ENCODE measurements around the gene TPMT.
"Not testable (repeated sequence)": the region's sequence is repeated elsewhere in the genome, so short reads cannot be mapped to it uniquely, and the experiment has no call there.

Gene TPMT

DNA sequence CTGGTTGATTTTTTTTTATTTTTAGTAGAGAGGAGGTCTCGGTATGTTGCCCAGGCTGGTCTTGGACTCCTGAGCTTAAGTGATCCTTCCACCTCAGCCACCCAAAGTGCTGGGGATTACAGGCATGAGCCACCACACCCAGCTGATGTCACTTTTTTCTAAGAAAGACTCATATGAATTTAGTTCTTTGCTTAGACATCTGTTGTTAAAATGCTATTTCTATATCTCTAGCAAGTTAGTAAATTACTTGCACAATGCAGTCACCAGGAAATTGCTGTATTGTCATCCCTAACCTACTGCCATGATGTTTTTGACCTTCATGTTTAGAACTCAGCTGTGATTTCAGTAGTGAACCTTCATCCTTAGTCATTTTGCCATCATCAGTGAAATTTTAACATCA lies 6.0 kb upstream of the TPMT start:
- FAIRE-seq: peak; percentile 55
- DNase-seq (ENCODE audit: insufficient read length, low spot score): no peak

- peak; percentile 65 for FAIRE-seq
Observed at GRCh38 chr6:18155864-18156421, 1.1 kb upstream of the TPMT start.

DNA sequence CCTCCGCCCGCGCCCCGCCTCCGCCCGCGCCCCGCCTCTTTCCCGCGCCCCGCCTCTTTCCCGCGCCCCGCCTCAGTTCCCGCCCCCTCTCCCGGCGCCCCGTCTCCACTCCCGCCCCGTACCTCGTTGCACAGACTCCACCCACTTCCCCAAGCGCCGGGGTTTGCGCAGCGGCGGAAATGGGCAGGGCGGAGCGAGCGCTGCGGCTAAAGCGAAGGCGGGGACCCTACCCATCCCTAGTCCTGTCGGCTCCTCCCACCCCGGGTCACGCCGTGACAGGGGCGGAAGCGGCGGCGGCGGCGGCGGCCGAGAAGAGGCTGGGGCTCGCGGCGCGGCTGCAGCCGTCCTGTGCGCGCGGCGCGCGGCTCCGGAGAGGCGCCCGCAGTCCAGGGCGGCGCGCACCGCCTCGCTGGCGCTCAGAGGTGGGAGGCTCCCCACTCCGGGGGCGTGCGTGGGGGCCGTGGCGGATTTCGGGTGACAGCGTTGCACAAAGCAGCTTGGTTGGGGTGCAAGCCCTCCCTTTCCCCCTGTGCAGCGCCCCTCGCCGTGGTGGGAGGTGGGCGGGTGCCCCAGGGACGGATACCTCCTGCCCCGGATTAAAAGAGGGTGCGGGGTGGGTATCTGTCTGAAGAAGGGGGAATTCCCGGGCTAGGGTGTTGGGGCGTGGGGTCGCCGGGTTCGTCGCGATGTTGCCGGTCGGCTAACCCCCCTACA lies 430 bp upstream of the TPMT start, which contains the start of gene KDM1B:
Gene KDM1B, plus strand, starts transcription at position 273 of the 714 bp plus-strand sequence. CDS start 4,474 bp downstream, outside the sequence.
- FAIRE-seq (no peak), DNase-seq (ENCODE audit: insufficient read length, low spot score) (peak; percentile 98)

More at GRCh38 chr6:18155864-18156421, 1.1 kb upstream of the TPMT start:
- DNase-seq (ENCODE audit: insufficient read length, low spot score): peak; percentile 67

DNA sequence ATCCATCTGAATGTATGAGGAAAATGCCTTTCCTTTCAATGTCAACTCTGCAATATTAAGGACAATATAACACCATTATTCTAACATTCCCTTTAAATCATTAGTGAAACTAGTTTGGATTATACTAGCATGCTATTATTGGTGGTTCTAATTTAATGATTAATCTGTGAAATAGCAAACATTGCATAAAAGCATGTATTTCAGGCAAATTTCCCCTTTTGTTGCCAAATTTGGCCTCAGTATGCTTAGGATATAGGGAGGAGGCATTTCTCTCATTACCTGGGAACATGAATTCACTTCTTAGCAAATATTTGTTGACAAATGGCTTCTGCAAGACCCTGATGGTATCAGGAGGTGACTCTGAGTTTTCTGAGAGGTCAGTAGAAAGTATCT lies 1.6 kb downstream of the TPMT start:
- FAIRE-seq (no peak), DNase-seq (ENCODE audit: insufficient read length, low spot score) (no peak)

DNA sequence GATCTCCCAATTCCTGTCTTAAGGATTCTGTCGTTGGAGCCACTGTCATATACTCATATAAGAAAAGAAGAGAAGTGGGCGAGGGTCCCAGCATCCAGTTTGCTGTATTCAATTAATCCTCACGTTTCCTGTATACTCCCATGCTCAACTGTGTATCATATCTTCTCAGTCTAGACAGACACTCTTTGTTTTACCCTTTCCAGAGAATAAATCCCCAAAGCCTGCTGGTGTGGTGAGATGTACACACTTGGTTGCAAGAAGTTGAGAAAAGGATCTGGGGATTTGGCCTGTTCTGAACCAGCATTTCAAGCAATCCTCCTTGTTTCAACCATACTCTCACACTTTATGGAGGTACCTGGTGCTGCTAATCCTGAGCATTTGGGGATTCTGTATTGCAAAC lies 3.1 kb downstream of the TPMT start:
- FAIRE-seq (no peak), DNase-seq (ENCODE audit: insufficient read length, low spot score) (no peak)

- FAIRE-seq: not testable (repeated sequence)
Observed at GRCh38 chr6:18151391-18151790, 3.5 kb downstream of the TPMT start.

DNA sequence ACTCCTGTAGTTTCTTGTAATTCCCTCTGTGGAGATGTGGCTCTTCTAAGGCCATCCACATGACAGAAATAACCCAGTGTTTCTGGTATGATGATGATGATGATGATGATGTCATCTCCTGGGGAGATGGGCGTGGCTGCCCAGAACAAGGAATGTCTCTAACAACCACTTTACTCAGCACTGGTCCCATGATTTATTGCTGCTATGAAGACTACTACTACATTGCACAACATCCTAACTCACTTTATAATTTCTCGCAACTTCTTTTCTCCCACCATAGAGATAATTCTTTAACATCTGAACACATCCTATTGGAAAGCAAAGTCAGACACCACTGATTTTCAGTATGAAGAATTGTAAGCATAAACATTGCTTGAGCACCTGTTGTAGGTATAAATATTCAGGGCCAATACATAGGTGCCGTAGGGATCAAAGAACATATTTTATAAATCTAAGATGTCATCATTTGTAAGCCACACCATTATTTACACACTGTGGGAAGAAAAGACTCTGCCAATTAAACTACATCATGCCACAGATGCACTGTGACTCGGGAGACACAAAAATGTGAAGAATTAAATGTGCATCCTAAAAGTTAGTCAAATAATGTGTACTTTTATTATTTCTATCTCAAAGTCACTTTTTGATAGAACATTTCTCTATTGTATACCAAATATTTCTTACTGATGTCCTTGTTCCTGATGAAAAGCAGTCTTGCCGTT lies 6.4 kb downstream of the TPMT start:
- FAIRE-seq (peak; percentile 51), DNase-seq (ENCODE audit: insufficient read length, low spot score) (peak; percentile 67)

More at GRCh38 chr6:18151391-18151790, 3.5 kb downstream of the TPMT start:
- DNase-seq (ENCODE audit: insufficient read length, low spot score): not testable (repeated sequence)

DNA sequence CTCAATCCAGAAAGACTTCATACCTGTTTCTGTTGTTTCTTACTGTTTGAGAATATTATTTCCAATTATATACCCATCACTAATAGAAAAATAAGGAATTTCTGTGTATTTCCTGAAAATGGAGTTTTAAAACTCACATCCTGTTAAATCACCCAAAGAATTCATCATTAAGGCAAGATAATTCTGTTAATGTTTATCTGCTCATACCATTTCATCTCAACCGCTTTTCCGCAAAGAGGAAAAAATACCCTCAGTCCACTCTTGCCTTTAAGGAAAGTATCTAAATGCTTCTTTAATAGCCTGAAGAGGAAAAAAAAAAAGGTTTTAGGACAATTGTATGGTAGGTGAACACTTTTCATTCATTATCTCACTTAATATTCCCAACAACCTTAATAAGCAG lies 7.3 kb downstream of the TPMT start:
- no peak for FAIRE-seq
- no peak for DNase-seq (ENCODE audit: insufficient read length, low spot score)

- no peak for FAIRE-seq
- DNase-seq (ENCODE audit: insufficient read length, low spot score): no peak
Observed at GRCh38 chr6:18147160-18147559, 7.7 kb downstream of the TPMT start.

GRCh38 chr6:18142591-18142861 lies 12.4 kb downstream of the TPMT start:
- DNase-seq (ENCODE audit: insufficient read length, low spot score) (no peak), FAIRE-seq (no peak)

DNA sequence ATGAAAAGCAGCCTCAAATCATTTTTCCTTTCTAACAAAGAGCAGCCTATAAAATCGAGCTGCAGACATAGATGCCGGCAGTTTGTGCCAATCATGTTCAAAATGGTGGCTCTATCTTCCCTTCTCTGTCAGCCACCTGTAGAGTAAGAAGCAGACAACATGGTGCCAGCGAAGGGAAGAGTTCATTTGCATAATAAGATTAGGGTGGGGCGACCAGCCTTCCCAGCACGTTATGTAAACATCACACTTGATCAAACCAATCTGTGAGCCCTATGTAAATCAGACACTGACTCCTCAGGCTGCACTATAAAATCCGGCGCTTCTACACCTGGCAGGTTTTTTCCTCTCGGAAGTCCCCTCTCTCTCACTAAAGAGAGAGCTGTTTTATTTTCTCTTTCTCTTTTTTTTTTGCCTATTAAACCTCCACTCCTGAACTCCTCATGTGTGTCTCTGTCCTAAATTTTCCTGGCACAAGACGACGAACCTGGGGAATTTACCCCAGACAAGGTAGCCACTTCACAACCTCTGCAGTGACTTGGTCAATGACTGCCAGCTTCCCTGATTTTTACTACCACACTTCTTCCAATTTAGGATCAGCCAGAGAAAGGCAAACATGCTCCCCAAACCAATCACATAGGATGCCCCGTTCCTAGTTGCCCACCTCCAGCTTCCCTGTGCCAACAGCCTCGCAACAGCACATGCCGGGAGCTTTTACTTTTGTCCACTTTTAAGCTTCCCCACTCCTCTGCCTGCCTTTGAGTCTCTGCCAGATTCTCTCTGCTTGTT lies 12.9 kb downstream of the TPMT start:
- no peak for FAIRE-seq

DNA sequence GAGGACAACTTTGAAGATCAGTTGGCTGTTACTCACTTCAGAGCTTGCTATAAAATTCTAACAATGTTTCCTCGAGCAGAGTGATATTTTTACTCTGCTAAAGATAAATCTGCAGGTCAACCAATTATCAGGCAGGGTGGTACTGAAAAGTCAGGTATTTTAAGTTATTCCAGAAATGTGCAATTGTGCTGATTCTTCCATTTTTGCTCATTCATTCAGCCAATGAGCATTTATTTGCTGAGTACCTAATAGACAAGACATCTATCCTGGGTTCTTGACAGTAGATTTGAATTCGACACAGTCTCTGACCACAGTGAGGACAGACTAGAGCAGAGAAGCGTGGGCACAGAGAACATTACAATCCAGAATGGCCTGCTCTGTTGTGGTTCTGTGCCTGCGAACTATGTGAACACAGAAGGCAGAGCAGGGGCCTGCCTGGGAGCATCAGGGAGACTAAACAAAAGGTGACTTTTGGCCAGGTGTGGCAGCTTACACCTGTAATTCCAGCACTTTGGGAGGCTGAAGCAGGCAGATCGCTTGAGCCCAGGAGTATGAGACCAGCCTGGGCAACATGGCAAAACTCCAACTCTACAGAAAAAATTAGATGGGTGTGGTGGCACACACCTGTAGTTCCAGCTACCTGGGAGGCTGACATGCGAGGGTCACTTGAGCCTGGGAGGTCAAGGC lies 14.8 kb downstream of the TPMT start:
- FAIRE-seq (no peak), DNase-seq (ENCODE audit: insufficient read length, low spot score) (no peak)

More for the DNA sequence above, 12.9 kb downstream of the TPMT start:
- no peak for DNase-seq (ENCODE audit: insufficient read length, low spot score)

GRCh38 chr6:18138906-18139305 lies 16.0 kb downstream of the TPMT start:
- FAIRE-seq (no peak), DNase-seq (ENCODE audit: insufficient read length, low spot score) (no peak)

DNA sequence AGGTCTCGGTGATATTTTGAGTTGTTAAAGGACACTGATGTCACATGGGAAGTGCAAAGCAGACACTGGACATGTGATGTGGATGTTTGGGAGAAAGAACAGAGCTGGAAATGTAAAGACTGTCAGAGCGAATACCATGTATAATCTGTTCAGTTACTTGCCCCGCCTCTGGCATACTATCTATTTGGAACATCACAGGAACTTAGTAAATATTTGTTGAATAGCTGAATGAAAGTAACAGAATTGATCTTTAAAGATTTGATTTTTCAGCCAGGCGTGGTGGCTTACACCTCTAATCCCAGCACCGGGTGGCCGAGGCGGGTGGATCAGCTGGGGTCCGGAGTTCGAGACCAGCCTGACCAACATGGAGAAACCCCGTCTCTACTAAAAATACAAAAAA lies 18.6 kb downstream of the TPMT start:
- FAIRE-seq: no peak
- DNase-seq (ENCODE audit: insufficient read length, low spot score): no peak

- FAIRE-seq (no peak), DNase-seq (ENCODE audit: insufficient read length, low spot score) (no peak)
Observed at GRCh38 chr6:18135171-18135570, 19.7 kb downstream of the TPMT start.

DNA sequence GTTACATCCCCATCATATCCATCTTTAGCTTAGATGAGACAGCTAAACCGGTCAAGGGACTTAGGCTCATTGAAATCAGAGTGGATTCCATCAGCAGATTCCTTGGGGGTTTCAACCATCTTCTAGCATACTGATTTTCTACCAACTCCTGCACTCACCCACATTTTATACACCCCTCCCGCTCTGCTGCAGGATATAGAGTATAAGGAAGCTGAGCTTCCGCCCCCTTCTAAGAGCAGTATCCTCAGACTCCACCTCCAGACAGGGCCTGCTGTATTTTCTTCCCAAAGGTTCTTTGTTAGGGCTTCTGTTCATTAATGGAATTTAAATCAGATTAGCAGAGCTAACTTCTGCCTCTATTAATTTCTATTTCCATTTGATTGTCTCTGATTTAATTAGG lies 22.5 kb downstream of the TPMT start:
- no peak for FAIRE-seq
- no peak for DNase-seq (ENCODE audit: insufficient read length, low spot score)

DNA sequence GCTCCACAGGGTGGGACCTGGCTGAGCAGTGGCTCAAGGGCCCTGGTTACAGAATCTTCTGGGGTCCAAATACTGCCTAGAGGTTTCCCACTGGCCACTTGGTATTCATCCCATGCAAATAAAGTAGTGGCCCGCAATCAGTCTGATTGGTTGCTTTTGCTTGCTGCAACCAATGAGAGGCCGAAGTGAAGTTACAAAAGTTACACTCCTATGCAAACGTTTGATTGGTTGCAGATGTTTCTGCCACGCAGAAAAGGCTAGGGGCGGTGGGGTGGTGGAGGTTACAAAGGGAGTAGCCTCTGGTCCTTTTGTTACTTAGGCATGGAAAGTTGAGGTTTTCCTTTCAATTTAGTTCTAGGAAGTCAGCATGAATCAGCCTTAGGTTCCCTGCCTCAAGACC lies 28.8 kb downstream of the TPMT start:
- FAIRE-seq (no peak), DNase-seq (ENCODE audit: insufficient read length, low spot score) (no peak)

DNA sequence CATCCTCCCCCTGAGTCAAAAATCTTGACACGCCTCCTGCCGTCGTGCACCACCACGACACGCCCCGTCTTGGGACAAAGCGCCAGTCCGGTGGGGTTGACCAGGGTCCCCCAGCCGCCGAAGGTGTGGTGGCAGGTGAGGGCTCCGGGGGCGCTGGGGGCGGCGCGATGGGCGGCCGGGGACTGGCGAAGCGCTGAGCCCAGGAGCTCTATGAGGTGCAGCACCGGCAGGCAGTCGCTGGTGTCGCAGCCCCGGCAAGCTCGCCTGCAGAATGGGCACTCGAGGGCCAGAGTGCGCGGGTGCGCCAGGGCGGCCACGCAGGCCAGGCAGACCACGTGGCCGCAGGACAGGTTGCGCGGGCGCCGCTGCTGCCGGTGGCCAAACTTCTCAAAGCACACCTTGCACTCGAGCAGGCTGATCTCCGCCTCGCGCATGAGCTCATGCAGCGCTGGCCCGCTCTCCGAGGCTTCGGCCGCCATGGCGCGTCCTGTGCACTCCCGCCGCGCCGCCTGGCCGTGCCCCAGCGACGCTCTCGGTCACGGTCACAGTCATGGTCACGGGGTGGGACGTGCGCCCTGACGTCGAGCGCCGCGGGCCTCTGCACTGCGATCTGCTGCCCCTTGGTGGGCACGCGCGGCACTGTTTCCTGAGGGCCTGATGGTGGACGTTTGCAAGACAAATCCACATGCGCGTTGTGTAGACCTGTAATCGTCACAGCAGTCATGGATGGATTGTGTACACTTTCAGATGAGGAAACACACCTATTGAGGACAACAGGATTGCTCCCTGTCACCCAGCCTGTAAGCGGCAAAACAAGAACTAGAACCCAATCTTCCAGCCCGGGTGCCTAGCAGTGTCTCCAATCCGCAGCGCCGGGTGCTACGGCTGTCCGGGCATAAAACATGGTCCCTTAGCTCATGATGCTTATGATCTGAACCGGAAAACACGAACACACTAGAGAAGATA lies 32.5 kb downstream of the TPMT start, which contains the start of gene NHLRC1:
Gene NHLRC1, minus strand, starts transcription at position 550 of the 966 bp plus-strand sequence. Its CDS starts 71 bp downstream, at position 479.
- FAIRE-seq: peak; percentile 99

DNA sequence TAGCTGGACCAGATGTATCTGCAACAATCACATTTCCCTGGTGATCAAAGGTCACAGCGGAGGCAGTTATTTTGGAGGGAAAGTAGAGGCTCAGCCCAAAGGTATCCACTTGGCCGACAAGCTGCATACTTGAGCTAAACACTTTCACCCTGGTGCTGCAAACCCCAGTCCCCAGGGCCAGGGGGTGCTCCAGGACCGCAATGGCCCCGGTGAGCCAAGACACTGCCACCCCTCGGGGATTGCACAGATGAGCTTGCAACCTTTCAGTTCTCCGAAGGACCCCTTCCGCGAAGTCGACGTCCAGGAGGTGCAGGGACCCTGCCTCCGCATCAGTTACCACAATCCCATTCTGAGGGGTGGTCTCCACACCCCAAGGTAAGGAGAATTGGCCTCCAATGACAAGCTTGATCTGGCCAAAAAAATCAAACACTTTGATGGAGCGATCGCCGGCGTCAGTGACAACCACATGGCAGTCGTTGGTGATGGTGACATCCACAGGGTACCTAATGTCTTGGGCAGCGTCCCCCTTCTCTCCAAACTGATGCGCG lies 33.2 kb downstream of the TPMT start:
- FAIRE-seq: peak; percentile 9

More for the DNA sequence above, 32.5 kb downstream of the TPMT start, which contains the start of gene NHLRC1:
- peak; percentile 88 for DNase-seq (ENCODE audit: insufficient read length, low spot score)

More for the DNA sequence above, 33.2 kb downstream of the TPMT start:
- DNase-seq (ENCODE audit: insufficient read length, low spot score): peak; percentile 20
